GM15510 (cell line): Measurements from ENCODE around the gene UGT1A6.

ENCODE experiments used
- POLR2A ChIP-seq: IDR thresholded peaks from 3 replicates; pipeline ENCODE4 v1.6.1; 2011; ENCODE audit warnings: borderline replicate concordance; ENCODE audit not compliant: insufficient read length; ENCODE audit errors: extremely low read depth

Gene UGT1A6

DNA sequence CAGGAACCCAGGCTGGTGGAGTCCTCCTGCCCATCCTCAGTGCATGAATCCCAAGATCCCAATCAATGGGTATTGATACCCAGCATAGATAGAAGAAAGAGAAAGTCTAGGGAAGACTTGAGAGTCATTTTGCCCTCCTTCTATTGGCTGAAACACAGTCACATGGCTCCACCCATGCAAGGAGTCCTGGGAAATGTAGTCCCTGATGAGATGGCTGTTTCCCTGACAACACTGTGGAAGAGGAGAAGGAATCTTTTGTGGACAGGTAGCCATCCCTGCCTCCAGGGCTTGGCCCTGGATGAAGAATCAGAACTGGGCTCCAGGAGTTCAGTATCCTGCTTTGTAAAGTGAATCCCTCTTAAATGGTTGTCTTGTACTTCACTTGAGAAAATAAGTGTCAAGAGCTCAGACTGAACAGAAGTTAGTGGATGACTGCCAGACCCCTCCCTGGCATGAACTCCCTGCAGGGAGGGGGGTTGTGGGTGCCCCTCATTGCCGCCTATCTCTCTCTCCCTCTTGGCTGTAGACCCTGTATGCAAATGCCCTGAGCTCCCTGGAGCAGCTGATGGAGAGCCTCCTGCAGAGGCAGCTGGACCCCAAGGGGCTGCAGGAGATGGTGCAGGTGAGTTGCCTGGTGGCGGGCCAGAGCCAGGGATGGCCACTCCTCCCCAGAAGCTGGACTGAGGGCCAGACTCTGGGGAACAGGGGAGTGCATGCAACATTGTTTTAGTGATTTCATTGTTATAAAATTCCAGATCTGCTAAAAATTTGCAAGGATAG lies 121.6 kb downstream of the UGT1A6 start:
- TF ChIP-seq POLR2A = no peak

DNA sequence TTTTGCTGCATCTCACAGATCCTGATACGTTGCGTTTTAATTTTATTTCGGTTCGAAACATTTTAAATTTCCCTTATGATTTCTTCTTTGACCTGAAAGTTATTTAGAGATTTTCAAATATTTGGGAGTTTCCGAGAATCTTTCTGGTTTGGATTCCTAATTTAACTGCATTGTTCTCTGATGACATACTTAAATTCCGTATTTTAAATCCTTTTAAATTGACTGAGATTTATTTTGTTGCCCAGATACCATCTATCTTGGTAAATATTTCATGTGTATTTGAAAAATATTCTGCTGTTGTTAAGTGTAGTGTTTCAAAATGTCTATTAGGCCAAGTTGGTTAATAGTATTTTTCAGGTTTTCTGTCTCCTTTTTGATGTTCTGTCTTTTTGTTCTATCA lies 123.2 kb downstream of the UGT1A6 start:
- no peak for TF ChIP-seq POLR2A

DNA sequence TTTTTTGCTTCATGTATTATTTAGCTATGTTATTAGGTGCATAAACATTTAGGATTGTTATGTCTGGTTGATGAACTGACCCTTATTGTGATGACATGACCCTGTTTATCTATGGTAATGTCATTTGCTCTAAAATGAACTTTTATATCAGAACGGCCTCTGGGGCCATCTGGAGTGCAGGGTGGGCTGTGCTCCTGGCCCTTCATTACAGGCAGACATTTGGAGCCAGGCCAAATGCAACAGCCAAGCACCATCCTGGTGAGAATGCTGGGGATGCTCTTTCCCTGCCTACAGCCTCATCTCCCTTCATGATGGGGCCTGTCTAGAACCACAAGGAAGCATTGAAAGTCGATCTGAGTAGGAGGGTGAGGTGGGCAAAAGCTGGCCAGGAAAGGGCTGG lies 123.6 kb downstream of the UGT1A6 start:
- no peak for TF ChIP-seq POLR2A

DNA sequence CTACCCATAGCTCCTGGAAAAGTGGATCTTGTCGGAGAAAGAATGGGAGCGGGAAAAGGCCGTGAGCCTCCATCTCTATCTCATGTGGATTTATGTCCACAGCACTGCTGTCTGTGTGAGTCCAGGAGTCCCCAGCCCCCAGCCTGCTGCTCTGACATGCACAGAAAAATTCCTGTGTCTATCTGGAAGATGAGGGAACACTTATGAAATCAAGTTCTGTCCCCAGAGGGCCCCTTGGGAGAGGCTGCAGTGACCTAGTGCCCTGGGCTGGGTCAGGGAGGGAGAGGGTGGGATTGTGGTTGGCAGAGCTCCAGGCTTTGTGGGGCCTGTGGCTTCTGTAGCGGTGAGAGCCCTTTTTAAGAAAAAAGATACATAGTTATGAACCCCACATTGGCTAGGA lies 124.1 kb downstream of the UGT1A6 start:
- no peak for TF ChIP-seq POLR2A

DNA sequence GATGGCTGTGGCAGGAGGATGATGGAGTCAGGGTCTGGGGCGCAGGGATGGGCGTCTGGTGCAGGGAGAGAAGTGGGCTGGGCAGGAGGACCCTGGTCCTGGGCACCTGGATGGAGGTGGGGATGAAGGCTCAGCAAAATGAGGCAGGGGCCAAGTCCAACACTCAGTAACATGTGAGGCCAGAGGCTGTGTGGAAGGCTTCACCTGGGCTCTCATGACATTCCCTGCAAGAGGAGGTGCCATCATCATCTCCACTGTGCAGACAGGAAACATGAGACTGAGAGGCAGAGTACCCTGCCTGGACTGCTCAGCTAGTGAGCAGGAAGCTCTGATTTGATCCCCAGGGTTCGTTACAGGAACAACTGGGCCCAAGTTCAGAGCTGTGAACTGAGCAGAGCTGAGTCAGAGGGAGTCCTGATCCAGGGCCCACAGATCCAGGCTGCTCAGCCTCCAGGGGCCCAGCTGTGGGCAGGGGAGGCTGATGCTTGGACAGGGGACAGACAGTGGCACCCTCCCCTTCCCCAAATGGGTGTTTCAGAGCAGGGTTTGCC lies 124.7 kb downstream of the UGT1A6 start:
- TF ChIP-seq POLR2A = no peak

DNA sequence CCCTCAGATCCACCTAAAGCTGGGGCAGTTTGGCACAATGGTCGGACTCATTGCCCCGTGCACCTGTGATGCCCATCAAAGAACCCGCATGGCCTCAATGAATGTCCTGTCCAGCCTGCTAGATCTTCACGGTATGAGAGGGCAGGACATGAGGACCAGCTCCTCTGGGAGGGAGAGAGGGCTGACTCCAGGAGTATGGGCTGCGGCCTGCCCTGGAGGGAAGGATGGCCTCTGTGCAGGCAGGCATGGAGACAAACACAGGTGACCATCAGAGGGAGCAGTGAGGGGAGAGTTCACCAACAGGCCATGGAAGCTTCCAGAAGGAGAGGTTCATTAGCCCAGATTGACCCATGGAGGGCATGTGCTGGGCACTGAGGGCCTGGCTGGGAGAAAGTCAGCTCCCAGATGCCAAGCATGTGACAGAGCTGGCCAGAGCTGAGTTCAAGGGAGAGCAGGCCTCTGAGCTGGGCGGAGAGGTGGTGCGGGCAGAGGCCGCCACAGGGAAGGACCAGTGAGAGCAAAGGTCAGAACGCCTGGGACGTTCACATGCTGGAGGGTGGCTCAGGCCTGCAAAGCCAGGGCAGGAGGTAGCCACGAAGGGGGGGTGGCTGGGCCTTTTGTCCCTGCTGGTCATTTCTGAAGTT lies 125.4 kb downstream of the UGT1A6 start:
- TF ChIP-seq POLR2A = no peak

DNA sequence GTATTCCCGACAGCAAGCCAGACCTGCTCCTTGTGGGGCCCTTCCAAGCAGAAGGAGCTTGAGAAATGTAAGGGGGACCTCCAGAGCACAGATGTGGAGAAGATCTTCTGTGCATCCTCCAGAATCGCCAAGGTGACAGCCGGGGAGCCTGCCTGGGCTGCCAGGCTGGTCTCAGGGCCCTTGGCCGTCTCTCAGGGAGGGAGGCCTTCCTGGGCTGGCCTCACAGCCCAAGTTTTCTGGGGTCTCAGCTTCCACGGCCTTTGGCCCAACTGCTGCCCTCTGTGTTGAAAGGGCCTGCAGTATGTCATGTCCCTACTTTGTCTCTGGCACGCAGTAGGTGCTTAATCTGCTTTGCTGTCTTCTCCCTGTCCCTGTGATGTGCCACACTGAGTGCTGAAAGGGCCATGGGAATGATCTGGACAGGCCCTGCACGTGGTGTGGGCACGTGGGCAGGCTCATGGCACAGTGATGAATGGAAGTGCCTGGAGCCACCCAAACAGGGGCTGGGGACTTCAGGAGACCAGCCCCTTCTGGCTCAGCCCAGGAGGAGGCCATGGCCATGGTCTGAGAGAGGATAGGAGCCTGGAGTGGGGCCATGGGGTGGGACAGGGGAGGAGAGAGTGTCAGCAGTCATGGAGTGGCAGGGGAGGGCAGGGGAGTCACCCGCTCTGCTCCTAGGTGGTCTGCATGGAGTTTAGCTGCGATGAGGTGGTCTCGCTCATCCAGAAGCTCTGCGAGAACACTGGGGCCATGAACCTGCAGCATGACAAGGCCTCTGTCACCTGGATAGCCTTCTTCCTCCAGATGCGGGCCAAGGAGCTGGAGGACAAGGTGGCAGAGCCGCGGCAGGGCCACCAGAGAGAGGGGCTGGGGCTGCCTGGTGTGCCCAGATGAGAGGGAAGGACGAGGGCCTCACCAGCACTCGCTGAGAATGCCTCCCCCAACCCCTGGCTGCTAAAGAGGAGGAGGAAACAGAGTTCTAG lies 126.2 kb downstream of the UGT1A6 start:
- TF ChIP-seq POLR2A = no peak

DNA sequence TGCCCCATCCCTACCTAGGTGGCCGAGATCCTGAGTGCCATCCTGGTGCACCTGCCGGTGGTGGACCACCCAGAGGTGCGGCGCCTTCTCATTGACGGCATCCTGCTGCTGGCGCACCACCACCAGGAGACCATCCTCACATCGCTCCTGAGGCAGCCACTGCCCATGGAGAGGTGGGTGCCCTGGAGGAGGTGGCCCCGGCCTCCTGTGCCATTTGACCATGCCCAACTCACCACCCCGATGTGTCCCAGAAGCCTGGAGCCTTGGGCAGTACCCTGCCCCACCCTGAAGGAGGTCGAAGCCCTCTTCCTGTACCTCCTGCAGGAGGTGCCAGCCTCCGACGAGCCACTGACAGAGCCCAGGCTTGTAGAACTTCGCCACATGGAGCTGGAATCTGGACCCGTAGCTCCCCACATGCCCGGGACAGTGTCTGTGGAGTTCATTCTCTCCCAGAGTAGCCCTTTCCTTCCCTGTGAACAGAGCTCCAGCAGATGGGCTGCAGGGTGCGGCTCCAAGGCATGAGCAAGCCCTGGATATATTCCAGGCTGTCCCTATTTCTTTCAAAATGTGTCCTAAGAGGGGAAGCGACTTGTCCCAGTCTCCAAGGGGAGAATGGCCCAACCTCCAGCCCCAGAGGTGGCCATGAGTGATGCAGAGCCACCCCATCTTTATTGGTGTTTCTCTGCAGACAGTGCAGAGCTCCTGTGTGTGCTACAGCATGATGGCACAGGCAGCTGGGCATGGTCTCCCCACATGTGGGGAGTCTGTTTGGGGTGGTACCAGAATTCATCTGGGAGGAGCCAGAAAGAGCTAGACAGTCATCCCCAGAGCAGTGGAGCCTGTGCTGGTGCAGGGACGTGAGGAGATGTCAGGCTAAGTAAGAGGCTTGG lies 127.4 kb downstream of the UGT1A6 start:
- no peak for TF ChIP-seq POLR2A

DNA sequence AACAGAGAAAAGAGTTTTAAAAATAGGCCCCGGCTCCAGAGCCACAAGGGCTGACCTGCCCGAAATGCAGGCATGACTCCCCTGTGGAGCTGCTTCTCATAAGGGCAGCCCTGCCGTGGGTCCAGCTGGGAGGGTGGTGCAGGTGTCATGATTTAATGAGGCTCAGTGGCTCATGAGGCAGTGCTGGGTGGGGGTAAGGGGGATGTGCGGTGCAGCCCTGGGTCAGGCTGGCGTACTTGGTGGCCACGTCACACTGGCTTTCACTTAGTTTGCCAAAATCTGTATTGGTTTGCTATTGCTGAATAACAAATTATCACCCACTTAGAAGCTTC lies 128.1 kb downstream of the UGT1A6 start:
- no peak for TF ChIP-seq POLR2A

DNA sequence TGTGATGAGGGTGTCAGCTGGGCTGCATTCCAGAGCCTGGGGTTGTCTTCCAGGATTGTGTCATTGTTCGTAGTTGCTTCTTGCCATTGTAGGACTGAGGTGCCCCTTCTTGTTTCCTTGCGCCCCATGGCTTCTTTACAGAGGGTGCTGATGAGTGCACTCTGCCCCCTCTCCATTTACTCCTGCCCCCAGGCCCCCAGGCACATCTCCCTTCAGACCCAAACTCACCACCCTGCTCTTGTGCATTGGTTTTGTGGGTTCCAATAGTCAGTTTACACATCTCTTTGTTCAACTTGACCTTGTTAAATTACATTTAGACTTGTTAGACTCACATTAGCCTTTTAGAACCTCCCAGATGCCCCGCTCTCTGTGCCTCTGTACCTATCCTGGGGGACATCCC lies 128.5 kb downstream of the UGT1A6 start:
- TF ChIP-seq POLR2A = no peak

DNA sequence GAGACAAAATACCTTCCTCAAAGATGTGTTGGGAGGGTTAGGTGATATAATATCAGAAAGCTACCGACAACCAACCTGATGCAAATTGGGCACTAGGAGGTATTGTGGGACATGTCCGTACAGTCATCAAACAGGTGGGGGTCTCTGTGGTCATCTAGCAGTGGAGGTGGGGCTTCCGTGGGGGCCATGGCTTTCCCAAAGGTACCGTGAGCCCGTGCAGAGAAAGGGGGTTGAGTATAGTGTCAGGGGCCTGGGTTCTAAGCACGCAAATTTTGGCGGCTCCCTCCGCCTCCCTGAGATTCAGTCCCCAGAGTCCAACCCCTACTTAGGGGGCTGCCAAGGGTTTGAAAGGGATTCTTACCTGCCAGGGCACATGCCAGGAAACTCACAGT lies 129.0 kb downstream of the UGT1A6 start:
- no peak for TF ChIP-seq POLR2A

DNA sequence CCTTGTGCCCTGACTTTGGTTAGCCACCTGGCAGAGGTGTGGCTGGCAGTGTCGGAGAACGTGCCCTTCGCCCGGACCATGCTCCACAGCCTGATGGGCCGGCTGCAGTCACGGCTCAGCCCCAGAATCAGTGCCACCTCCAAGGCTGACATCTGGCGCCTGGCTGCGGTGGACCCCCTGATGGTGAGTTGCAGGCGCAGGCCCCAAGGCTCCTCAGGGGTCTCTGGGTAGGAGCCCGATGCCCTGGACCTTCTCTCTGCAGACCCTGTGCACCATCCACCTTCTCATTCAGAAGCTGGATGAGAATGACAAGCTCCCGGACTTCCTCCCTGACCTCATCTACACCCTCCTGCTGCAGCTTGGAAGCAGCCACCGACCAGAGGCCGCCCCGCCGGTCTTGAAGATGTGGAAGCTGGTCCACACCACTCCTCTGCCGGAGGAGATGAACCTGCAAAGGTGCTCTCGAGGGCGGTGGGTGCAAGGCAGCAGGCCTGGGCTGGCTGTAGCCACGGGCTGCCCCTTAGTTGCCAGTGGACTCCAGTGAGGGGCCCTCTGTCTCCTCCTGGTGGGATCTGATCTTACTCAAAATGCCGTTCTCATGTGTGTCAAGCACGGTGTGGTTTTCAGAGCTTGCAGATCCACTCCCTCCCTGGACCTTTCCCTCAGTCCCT lies 129.5 kb downstream of the UGT1A6 start:
- no peak for TF ChIP-seq POLR2A
